ENCODE results near the gene LIN7B.

The LIN7B gene

GRCh38 chr19:49094505-49095482 lies 19.4 kb upstream of the LIN7B start:
- no peak for DNase-seq

DNA sequence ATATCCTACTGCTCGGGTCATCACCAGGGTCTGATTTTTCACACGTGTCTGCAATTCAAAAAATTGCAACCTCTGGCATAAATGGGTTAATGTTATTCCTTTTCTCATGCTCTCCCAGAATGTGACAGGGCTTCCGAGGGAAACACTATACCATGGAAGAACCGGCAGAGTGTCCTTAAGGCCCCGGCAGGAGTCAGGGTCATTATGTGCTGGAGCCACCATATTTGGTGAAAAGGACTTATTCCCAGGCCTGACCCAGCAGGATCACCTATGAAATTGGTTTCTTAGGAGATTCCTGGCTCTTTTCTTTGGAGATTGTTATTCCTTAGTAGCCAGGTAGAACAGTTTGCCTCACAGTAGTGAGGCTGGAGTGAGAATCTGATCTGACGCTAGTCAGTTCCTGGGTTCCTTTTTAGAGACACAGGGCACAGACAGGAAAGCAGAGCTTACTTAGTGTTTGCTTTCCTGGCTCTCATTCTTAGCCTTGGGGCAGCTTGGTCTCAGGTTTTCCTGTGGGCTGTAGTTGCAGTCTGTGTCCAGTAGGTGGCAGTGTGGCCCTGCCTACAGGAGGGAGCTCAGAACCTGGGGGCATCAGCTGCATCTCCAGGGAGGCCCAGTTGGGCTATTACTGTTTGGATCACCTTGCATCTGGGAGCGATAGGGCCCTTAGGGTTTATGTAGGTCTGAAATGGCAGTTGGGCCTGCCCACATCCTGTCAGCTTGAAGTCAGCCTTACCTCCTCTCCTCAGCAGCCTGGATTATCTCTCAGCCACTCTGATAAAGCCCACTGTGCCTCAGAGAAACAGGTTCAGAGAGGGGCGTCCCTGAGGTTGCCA lies 16.5 kb upstream of the LIN7B start:
- DNase-seq = peak; percentile 84

DNA sequence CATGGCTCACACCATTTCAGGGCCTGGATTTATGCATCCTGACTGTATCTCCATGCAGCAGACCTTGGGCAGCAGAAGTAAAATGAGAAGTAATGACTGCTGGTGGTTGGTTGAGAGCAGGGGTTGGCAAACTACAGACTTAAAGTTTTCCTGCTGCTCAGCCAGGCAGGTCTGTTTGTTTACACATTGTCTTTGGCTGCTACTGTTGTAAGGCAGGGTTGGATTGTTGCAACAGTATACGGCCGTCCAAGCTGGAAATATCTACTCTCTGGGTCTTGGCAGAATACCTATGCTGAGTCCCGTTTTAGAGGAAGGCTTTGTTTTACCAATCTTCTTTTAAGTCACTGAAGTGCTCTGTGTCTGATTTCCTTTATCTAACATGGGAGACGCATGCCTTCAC lies 15.4 kb upstream of the LIN7B start:
- no peak for DNase-seq

- DNase-seq = no peak
Measured at GRCh38 chr19:49101160-49101559, 13.0 kb upstream of the LIN7B start.

DNA sequence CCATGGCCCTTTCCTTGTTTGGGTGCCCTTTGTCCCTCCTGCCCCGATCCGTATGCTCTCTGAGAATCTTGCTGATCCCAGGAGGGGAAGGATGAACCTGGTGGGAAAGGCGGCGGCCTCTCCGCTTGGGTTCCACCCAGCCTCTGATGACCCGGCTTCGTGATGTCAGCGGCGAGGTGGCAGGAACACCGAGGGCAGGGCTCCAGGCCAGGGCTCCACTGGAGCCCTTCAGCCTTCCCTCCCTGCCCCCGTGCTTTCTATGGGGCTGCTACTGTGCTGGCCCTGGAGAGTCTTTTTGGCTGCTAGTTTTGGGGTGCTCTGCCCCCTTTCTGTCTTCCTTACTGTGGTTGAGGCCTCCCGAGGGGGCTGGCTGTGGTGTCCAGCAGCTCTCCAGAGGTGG lies 11.9 kb upstream of the LIN7B start:
- DNase-seq = no peak

- DNase-seq = no peak
Measured at GRCh38 chr19:49103331-49104085, 10.7 kb upstream of the LIN7B start.

GRCh38 chr19:49104229-49104864 lies 9.8 kb upstream of the LIN7B start:
- DNase-seq = no peak

DNA sequence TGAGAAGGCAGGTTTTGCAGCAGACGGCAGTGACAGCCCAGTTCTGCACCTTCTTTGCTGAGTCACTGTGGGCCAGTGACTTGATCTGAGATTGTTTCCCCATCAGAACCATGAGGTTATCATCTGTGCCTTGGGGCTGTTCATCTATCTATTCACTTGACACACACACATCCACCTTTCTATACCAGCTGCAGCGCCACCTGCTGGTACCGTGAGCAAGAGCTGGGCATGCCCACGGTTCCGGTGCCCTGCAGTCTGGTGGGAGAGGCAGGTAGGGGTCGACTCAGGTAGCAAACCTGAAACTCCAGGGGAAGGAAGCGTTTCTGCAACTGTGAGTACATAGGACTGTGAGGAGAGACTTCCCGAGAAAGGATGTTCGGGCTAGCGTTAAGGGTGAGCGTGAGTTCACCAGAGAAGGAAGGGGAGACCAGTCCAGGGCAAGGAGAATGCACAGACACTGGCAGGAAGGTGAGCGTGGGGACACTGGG lies 7.5 kb upstream of the LIN7B start:
- peak; percentile 70 for DNase-seq

GRCh38 chr19:49107625-49108459 lies 6.3 kb upstream of the LIN7B start:
- DNase-seq = no peak

GRCh38 chr19:49109051-49109450 lies 5.1 kb upstream of the LIN7B start:
- DNase-seq = no peak

DNA sequence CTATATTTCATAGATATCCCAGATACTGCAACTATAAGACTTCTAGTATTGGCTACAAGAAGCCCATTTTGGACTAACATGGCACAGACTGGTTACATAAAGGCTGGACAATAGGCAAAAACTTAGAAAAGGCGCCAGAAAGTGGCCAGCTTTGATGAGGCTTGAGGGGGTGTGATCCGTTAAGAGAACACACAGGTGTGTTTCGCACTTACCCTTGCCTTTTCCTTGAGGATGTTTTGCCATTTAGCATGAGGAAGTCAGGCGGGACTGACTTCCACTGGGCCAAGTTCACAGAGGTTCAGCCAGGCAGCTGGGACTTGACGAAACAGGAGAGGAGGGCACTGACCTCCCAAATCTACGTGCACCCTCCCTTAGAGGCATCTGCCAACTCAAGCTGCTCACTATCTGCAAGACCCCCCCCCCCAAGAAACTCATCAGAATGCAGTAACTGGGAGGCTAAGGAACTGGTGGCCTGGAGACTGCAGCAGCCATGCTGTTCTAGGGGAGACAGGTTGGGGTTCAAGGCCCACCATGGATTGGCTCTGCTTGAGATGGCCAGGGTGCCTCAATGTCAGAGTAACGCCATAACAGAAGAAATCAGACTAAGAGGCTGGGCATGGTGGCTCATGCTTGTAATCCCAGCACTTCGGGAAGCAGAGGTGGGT lies 4.5 kb upstream of the LIN7B start:
- DNase-seq = no peak

DNA sequence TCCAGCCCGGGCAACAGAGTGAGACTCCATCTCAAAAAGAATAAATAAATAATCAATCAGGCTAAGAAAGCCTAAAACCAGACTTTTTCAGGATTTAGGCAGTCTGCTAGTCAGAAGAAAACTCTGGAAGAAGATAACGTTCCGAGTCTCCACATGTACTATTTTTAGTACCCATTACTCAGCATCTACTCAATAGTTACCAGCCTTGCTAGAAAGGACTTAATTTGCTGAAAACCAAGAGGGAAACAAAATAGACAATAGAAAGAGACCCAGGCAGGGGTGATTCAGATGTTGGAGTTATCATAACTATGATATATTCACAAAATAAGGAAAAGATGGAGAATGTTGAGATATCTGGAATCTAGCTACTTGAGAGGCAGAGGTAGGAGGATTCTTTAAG lies 3.6 kb upstream of the LIN7B start:
- DNase-seq = no peak

DNA sequence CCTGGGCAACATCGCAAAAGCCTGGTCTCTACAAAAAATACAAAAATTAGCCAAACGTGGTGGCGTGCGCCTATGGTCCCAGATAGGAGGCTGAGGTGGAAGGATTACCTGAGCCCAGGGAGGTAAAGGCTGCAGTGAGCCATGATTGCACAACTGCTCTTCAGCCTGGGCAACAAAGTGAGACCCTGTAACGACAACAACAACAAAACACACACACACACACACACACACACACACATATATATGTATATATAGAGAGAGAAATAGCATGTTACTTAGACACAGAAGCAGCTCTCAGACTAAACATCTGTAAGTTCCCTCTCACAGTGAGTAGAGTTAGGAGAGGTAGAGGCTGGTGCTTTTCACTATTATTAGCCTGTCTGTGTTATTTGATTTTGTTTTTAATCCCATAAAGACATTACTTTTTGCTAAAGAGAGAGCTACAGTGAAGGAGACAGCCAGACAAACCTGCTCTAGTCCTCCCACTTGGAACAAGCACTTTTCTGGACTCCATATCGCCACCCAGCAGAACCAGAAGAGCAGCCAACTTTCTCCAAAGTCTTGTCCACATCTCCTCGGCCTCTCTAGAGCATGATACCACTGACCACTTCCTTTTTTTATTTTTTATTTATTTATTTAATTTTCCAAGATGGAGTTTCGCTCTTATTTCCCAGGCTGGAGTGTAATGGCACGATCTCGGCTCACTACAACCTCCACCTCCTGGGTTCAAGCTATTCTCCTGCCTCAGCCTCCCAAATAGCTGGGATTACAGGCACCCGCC lies 2.8 kb upstream of the LIN7B start:
- no peak for DNase-seq

DNA sequence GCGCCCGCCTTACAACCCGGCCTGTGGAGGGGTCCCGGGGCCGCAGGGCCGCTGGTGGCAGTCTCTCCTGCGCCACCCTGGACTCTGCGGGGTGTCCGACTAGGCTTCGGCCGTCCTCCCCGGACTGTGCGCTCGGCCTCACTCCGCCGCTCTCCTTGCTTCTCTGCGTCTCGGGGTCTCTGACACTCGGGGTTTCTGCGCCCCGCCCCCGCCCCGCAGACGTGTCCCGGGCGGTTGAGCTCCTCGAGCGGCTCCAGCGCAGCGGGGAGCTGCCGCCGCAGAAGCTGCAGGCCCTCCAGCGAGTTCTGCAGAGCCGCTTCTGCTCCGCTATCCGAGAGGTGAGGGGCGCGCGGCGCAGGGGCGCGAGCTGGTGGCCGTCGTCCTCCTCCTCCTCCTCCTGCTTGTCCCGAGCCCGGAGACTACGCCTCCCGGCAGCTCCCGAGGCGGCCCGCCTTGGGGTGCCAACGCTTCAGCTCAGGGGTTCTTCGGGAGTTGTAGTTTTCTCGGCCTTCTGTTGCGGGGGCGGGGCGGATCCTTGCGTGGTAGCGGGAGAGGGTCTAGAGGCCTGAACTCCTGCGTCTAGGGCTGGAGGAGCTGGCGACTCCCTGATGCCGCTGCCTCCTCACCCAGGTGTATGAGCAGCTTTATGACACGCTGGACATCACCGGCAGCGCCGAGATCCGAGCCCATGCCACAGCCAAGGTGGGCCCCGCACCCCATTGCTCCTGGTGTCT lies 627 bp downstream of the LIN7B start:
- peak; percentile 61 for DNase-seq

- no peak for DNase-seq
Measured at GRCh38 chr19:49116544-49116943, 2.4 kb downstream of the LIN7B start.

- DNase-seq = no peak
Measured at GRCh38 chr19:49117677-49118564, 3.8 kb downstream of the LIN7B start.

GRCh38 chr19:49118565-49119410 lies 4.6 kb downstream of the LIN7B start, which contains the start of gene C19orf73:
Gene C19orf73 (minus strand): TSS chr19:49119143. CDS start chr19:49119022, 121 bp downstream.
- DNase-seq = peak; percentile 97

All from activated CD4-positive, alpha-beta T cell treated with anti-CD3 and anti-CD28 coated beads, Interleukin-10, Interleukin-2, amounts not matched to agents 100 ng/mL and 50 ng/mL, durations not matched to agents 16 hours and 8 hours (primary cell).